B cell (primary cell): ENCODE results near the gene PRSS21. TPM values are rescaled to one million over a fixed set of nuclear protein-coding genes. Genes with fewer than 3 reads are reported as not detected.
A peak's percentile ranks its signal among the peaks of the same experiment; 100 is the strongest.

Experiments used
- ATAC-seq: fragments of 200-7000 bp; cut with Tn5 transposase; one replicate; pipeline ENCODE4 v1.10.0; 2021; ENCODE audit warnings: low read depth, mild to moderate bottlenecking, moderate number of reproducible peaks, moderate library complexity
- CTCF ChIA-PET: fragments of 350-600 bp; sonication (Branson Sonifier 250); formaldehyde crosslinking; loops from one replicate; lab custom pipeline; 2021; ENCODE audit warnings: antibody characterized with exemption, inconsistent platforms; lab: Charles Lee
- POLR2A ChIA-PET: fragments of 350-600 bp; sonication (Branson Sonifier 250); formaldehyde crosslinking; loops from one replicate; lab custom pipeline; 2021; ENCODE audit warnings: antibody characterized with exemption; lab: Charles Lee
- DNase-seq: peaks from one replicate; pipeline ENCODE4 v3.0.0; 2013
- H2AFZ ChIP-seq: 2 replicates; pipeline ENCODE4 v1.6.1; 2012; ENCODE audit warnings: mild to moderate bottlenecking, low read depth, low read length; ENCODE audit not compliant: insufficient read depth, poor library complexity, severe bottlenecking
- H3K27ac ChIP-seq, 2 donors: 1 replicate in 1 of 2; 2 replicates in 1 of 2; pipeline ENCODE4 v1.5.1; 2012 to 2013; ENCODE audit warnings: low read length in 2 of 2, mild to moderate bottlenecking in 2 of 2, moderate library complexity in 1 of 2
- H3K27me3 ChIP-seq, 4 experiments: fragments of 200-600 bp in 1 of 4; sonication (generic) in 1 of 4; replicated peaks in 1 of 4; 1 replicate in 2 of 4; 2 replicates in 2 of 4; pipeline versions ENCODE4 v1.6.1 to v1.7.0; 2013 to 2016; ENCODE audit warnings: low read length in 3 of 4, mild to moderate bottlenecking in 2 of 4, mixed read lengths in 1 of 4, moderate library complexity in 1 of 4; ENCODE audit not compliant: insufficient read depth in 4 of 4, control insufficient read depth in 3 of 4; ENCODE audit errors: control extremely low read depth in 1 of 4
- H3K36me3 ChIP-seq, 2 experiments: replicated peaks in 1 of 2; 1 replicate in 1 of 2; 2 replicates in 1 of 2; pipeline versions ENCODE4 v1.6.1 to v1.7.1; 2013; ENCODE audit warnings: low read length in 1 of 2; ENCODE audit not compliant: insufficient read depth in 2 of 2, control insufficient read depth in 1 of 2; ENCODE audit errors: control extremely low read depth in 1 of 2, extremely low read depth in 1 of 2
- H3K4me1 ChIP-seq, 2 donors: fragments of 200-600 bp in 1 of 2; sonication (generic) in 1 of 2; 1 replicate in 1 of 2; 2 replicates in 1 of 2; pipeline versions ENCODE4 v1.5.1 to v1.6.1; 2013 to 2017; ENCODE audit warnings: low read length in 2 of 2; ENCODE audit not compliant: control insufficient read depth in 2 of 2, insufficient read depth in 2 of 2
- H3K4me2 ChIP-seq: replicated peaks from 2 replicates; pipeline ENCODE3; 2012; ENCODE audit warnings: mild to moderate bottlenecking, low read depth, low read length; ENCODE audit not compliant: poor library complexity, severe bottlenecking
- H3K4me3 ChIP-seq, 5 experiments: fragments of 200-600 bp in 1 of 5; sonication (generic) in 1 of 5; 1 replicate in 3 of 5; 2 replicates in 2 of 5; pipeline versions ENCODE4 v1.5.1 to v1.7.0; 2011 to 2016; ENCODE audit warnings: low read length in 4 of 5, mild to moderate bottlenecking in 4 of 5, low read depth in 2 of 5, control low read depth in 1 of 5, moderate library complexity in 1 of 5; ENCODE audit not compliant: insufficient read depth in 1 of 5; ENCODE audit errors: control extremely low read depth in 1 of 5, extremely low read depth in 1 of 5
- H3K79me2 ChIP-seq: fragments of 200-600 bp; sonication (generic); one replicate; pipeline ENCODE4 v1.6.0; 2016; ENCODE audit warnings: low read length; ENCODE audit not compliant: control insufficient read depth, insufficient read depth
- H3K9ac ChIP-seq: fragments of 200-600 bp; sonication (generic); 2 replicates; pipeline ENCODE4 v1.6.1; 2017; ENCODE audit warnings: mild to moderate bottlenecking, low read length, moderate library complexity
- H3K9me3 ChIP-seq, 3 donors: one replicate each; pipeline versions ENCODE4 v1.6.1 to v1.7.1; 2013; ENCODE audit warnings: low read length in 2 of 3; ENCODE audit not compliant: control insufficient read depth in 2 of 3, insufficient read depth in 1 of 3; ENCODE audit errors: control extremely low read depth in 1 of 3
- H4K20me1 ChIP-seq: 2 replicates; pipeline ENCODE4 v1.6.0; 2012; ENCODE audit warnings: mild to moderate bottlenecking, low read length; ENCODE audit not compliant: insufficient read depth, control insufficient read depth, poor library complexity, severe bottlenecking
- H3K27ac Mint-ChIP-seq: one replicate; pipeline ENCODE4 v1.8.0; 2021; ENCODE audit warnings: mixed read lengths
- H3K27me3 Mint-ChIP-seq: one replicate; pipeline ENCODE4 v1.8.0; 2021; ENCODE audit warnings: mixed read lengths
- H3K4me1 Mint-ChIP-seq: one replicate; pipeline ENCODE4 v1.8.0; 2021; ENCODE audit warnings: mixed read lengths
- H3K4me3 Mint-ChIP-seq: one replicate; pipeline ENCODE4 v1.8.0; 2021; ENCODE audit warnings: mixed read lengths
- H3K9me3 Mint-ChIP-seq: one replicate; pipeline ENCODE4 v1.8.0; 2022; ENCODE audit warnings: mixed read lengths; ENCODE audit not compliant: insufficient read depth
- CTCF ChIP-seq: fragments of 200-600 bp; IDR thresholded peaks from one replicate; pipeline ENCODE4 v1.8.0; 2022; ENCODE audit warnings: antibody characterized with exemption, mild to moderate bottlenecking
- EZH2 ChIP-seq: IDR thresholded peaks from 2 replicates; pipeline ENCODE4 v1.6.1; 2012; ENCODE audit warnings: borderline replicate concordance, low read depth, mild to moderate bottlenecking, moderate library complexity, low read length; ENCODE audit not compliant: insufficient read depth, poor library complexity, severe bottlenecking
- WGBS: methylation state at CpG from one replicate; pipeline ENCODE4 v1.1.5; 2013; ENCODE audit warnings: missing lambda C conversion rate; ENCODE audit not compliant: insufficient coverage; 5-methylcytosine and 5-hydroxymethylcytosine counted together
- intact Hi-C: fragments of 100-400 bp; cut with micrococcal nuclease; formaldehyde crosslinking; loops from one replicate; pipeline ENCODE4 v1.10.0; 2022
- polyA plus RNA-seq: library from polyadenylated mRNA; depleted of rRNA; stranded (reverse); fragments of >200 nt; gene quantifications from 2 replicates; pipeline ENCODE4 v1.2.3, GENCODE V29; 2012
- total RNA-seq, 2 donors: library from RNA; stranded (reverse); fragments of 120-200 nt in 1 of 2; gene quantifications; 1 replicate in 1 of 2; 2 replicates in 1 of 2; pipeline versions ENCODE4 v1.2.3 to v1.2.4, GENCODE V29; 2013 to 2022

PRSS21 gene
- total and polyA plus RNA-seq, 2 donors (not counting 1 experiment from before 2014, with no cell fraction given): 2.0 to 5.8 TPM

- Histone ChIP-seq H3K27me3 (peaks cover 0 to 45% (median 14%) of the 10 kb centered on the region in 4 experiments), H3K9ac (no peak within 1 kb of the TSS), H3K36me3 (no peaks in the 10 kb centered on the region), H3K4me1 (peaks cover 13 to 14% of the 10 kb centered on the region in 2 donors), H3K9me3 (peaks cover 0 to 50% (median 12%) of the 10 kb centered on the region in 3 donors), H3K27ac (no peak within 1 kb of the TSS), H3K4me2 (peak within 1 kb of the TSS; percentile 62), H3K79me2 (no peaks in the 10 kb centered on the region), H3K4me3 (no peak within 1 kb of the TSS), H2AFZ (peak within 1 kb of the TSS; percentile 62), H4K20me1 (no peaks in the 10 kb centered on the region)
- ChIA-PET CTCF (no interaction called here), POLR2A (no interaction called here)
- Mint-ChIP-seq H3K27ac (no peak within 1 kb of the TSS), H3K4me3 (peak within 1 kb of the TSS; percentile 56), H3K9me3 (peaks cover 6% of the 10 kb centered on the region), H3K27me3 (peaks cover 27% of the 10 kb centered on the region), H3K4me1 (peaks cover 4% of the 10 kb centered on the region)
- 12% methylated on average over 42 of the region's 42 CpGs for WGBS
- no peak for ATAC-seq
- intact Hi-C loops: no loop called here
- no peak for DNase-seq
- TF ChIP-seq CTCF (no peak), EZH2 (no peak)
Measured at GRCh38 chr16:2857451-2858244, 40.6 kb downstream of the PRSS21 start, which contains the start of gene PRSS22. Gene PRSS22 (minus strand): TSS chr16:2858170. CDS start chr16:2858104, 66 bp downstream.
